EH (cell line): ENCODE results near the gene SNRPA1.

Experiments used
- DNase-seq: peaks from one replicate; pipeline ENCODE4 v3.0.0-alpha.2; 2015; ENCODE audit warnings: low read depth

SNRPA1 gene

DNA sequence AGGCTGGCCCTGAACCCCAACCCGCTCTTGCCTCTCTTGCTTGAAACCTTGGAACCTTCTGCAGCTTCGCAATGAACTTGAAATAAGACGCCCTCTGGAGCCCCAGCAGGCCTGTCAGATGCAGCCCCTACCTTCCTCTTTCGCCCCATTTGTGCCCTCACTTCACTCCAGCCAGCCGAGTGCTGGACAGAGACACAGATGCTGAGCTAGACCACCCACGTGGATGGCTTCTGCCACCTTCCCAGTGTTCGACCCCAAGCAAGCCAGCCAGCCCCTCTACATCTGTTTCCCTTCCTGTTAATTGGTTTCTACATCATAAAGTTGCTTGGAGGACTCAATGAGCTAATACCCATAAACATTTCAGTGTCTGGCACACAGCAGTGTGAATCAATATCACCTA, 23.8 kb upstream of the SNRPA1 start:
- no peak for DNase-seq

DNA sequence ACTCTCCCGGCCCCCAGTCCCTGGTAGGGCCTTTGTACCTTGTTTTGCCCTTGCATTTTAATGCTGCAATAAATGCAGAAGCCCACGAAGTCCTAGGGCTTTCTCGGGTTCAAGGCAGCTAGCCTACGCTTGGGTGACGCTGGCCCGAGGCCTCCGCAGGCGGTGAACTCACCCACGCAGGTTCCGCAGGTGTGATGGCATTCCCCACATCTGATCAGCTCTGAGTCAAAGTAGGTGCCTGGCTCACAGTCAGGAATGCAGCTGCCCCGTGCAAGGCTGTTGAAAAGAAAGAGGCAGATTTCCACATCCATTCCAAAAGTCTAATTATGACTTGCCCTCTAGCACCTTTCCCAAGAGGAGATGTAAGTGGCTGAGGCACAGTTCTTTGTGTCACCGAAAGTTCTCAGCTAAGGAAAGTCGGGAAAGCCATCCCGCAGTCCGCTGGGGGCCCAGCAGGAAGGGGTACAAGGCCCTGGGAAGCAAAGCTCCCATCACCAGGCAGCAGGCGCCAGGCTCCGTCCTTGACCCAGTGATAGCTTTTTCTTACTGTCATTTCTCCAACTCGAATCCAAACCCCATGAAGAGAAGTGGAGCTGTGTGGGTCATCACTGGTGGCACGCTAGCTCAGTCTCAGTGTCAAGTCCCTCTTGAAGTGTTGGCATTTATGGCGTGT, 23.2 kb upstream of the SNRPA1 start:
- DNase-seq, result no peak

DNA sequence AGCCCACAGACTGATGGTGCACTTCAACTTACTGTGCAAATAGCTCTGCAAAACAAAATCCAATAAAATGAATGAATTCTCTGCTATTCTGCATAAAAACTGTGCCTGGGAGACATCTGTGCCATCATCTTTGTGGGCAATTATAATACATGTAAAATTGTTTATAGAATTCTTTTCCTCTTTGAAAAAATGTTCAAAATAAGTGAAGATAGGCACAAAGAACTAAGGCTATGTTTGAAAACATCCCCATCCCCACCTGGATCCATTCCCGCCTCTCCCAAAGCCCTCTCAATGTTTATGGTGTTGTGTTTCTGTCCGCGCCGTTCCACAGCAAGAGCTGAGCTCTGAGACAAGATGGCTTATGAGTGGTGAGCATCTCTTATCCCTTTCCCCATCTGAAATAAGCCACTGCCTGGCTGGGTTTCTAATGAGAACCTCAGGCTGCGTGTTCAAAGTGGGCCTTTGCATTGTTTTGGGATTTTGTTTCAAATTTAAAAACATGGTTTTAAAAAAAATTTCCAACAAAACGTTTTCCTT, 22.4 kb upstream of the SNRPA1 start:
- no peak for DNase-seq

DNA sequence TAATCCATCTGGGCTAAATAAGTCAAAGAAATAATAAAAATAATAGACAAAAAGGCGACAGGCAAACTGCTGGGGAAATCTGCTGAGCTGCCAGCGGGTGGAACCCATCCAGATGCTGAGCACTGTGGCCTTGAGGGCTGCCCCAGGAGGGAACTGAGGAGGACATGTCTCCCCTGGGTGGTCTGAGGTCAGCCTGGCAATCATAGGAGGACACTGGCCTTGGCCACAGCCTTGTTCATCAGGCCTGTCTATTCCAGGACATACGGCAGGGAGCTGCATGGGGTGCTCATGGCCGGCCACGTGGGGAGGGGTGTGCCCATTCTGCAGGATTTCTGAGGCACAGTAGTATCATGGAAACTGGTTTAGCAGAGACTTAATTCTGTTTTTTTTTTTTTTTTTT, 21.5 kb upstream of the SNRPA1 start:
- DNase-seq, result no peak

DNA sequence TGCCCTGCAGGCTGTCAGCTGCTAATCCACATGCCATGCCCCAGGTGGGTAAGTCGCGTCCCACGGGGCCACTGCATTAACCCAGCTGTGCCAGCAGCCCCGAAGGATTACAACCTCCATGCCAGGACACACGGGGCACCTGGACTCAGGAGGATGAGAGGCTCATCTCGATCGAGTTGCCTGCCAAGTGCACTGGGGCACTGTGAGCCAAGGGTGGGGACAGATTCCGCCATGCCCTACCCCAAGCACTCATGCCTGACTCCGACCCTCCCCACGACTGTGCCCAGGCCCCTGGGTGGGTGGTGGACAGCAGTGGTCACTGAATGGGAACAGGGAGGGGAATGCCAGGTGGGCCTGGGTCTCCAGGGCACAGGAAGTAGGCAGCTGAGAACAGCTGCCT, 20.7 kb upstream of the SNRPA1 start:
- DNase-seq, result no peak

DNA sequence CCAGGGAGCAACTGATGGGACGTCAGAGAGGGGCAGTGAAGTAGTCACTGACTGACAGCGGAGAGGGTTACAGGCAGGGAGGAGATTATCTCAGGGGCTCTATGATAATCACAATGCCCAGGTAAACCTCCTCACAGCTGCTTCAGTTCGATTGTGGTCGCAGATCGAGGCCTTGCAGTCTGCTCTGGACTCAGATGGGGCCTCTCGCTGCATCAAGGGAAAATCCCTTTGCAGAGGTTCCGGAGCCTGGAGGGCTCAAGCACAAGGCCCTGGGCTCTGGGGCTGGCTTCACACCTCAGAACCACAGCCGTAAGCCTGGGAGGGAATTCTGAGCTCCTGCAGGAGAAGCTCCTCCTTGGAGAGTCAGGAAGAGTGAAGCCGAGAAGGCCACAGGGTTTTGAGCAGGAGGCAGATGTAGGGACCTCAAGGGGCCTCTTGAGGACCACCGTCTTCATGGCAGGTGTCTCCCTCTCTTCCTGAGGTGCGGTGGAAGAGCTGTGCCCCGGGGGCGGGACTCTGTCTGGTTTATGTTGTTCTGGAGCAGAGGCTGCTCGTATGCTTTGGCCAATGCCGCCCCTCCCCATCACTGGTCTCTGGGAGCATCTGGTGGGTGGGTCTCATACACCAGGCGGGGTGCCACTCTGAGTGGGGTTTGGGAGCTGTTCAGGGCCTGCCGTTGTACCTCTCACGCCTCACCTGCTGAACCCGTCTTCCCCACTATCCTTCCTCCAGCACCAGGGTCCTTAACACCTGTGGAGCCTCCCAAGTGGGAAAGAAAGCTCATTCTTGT, 19.5 kb upstream of the SNRPA1 start:
- DNase-seq, result no peak

DNA sequence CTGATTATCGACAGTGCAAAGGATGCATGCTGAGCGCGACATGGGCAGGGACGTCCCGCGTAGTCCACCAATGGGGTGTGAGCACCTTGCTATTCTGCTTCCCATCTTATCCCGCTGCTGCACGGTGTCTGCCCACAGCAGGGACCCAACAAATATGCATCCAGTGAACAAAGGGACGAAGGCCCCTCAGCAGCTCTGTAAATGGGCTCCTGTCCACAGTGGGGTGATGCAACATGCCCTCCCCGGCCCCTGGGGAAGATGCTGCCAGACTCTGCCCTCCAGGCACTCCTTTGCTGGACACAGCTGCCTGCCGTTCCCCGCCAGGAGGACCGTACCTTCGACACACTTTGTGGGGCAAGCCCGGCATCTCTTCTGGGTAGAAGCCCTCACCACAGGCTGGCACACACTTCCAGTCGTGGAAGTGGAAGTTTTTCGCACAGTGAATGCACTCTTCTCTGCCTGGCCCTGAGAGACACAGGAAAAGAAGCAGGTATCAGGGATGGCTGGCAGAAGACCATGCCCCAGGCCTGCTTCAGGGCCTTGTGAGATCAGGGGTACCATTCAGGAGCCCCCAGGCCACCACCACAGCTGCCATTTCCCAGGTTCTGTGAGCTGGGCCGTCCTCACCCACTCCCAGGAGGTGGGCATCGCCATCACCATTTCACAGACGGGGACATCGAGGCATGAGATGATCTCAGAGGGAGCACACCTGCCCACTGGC, 18.2 kb upstream of the SNRPA1 start:
- no peak for DNase-seq

DNA sequence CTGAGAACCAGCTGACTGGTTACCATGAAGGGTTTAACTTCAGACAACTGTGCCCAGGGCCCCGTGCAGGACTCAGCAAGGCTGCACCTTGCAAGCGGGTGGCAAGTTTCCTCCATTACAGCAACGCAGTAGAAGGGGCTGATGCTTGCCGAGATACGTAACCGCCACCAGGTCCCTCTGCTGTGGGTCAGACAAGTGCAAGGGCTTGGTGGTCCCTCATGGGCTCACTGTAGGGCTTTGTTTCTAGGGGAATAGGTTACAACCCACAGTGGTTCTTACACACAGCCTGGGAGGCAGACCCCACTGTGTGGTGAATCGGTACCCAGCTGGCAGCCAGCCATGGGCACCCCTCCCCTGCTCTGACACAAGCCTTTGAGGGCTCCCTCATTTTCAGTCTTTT, 15.5 kb upstream of the SNRPA1 start:
- no peak for DNase-seq

DNA sequence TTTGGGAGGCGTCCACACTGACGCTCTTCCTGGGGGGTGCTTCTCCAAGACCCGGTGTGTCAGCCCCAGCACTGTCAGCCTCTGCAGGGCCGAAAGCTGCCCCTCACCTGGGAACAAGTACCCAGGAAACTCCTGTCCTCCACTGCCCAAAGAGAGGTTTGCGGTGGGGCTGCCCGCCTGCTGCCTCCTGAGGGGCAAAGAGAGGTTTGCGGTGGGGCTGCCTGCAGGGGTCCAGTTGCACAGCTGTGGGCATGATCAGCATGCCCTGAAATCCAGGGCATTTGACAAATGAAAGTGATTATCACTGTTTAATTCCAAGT, 15.1 kb upstream of the SNRPA1 start:
- no peak for DNase-seq

DNA sequence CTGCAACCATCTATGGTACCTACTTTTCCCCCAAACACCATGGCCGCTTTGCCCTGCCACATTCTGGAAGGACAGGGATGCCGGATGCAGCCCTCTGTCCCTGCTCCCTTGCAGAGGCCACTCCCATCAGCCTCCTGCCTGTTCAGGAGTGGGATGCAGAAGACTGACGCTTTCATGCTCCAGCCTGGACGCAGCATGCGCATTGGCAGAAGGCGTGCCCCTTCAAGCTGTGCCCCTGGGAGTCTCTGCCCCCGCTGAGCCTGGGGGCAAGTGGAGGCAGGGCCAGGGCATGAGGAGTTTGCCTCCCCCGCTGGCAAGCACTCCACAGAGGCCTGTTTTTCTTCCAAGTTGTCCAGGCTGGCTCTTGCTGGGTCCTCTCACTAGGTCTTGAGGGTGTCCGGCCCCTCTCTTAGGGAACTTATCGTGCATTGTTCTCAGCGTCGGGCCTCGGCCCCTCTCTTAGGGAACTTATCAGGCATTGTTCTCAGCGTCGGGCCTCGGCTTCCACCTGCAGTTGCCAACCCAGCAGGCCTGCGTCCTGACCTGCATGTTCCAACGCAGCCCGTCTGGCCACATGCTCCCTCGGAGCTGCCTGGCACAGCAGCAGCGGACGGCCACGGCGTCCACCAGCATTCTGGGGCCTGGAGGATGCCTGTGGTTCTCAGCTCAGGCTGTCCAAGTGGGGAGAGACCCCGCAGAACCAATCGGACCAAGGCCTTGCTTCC, 14.6 kb upstream of the SNRPA1 start:
- DNase-seq, result no peak

DNA sequence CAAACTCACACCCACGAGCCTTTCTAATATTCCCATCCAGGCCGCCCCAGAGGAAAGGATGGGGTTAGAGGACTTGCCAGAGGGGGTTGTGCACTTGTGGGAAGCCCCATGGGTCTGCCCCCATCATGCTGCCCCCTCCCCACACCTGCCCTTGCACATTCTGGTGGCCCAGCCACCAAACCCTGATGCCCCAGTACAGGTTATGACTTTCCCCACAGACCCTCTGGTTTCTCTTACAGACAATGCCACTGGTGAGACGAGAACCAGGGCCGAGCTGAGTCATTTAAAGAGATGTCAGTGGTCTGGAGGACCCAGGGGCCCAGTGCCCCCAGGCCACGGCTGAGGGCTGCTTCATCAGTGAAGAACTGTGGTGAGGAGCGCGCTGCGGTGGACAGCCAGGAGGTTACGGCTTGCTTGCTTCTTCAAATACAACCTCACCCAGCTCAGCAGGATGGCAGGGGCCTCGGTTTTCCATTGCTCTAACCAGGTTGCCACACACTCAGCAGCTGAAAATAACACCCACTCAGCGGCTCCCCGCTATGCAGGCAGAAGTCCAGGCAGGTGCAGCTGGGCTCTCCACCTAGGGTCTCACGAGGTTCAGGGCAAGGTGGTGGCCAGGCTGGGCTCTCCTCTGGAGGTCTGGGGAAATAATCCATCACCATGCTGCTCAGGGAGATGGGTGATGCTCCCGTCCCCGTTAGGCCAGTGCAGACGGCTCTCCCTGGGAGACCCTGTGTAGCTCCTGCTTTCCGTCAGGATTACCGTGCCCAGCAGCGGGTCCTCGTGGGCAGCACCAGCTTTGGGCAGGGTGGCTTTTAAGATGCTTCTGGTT, 13.8 kb upstream of the SNRPA1 start:
- no peak for DNase-seq

DNA sequence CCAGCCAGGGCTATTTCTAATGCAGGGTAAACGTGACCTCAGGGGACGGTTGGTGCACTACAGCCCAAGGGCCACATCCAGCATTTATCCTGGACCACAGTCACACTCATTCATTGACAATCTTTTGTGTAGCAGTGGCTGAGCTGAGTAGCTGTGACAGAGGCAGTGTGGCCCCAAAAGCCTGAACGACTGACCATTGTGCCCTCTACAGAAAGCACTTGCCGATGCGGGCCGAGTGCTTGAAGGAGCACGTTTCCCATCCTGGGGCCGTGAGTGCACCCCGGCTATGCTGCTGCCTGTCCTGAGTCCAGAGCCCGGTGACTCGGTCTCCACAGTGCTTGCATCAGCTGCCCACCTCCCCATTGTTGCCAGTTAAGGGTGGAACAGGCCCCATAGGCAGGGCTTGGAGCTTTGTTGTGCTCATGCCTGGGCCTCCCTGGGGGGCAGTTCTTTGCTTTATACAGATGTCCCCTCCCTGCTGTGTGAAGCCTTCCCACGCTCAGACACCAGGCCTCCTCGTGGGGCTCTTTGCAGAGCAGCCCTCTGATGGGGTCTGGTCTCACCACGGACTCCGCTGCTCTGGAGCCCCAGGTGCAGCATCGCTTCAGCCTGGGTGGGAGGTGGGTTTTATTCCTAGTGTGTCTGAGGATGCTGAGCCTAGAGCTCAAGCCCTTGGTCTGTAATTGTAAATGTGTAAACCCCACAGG, 13.0 kb upstream of the SNRPA1 start:
- DNase-seq, result no peak

DNA sequence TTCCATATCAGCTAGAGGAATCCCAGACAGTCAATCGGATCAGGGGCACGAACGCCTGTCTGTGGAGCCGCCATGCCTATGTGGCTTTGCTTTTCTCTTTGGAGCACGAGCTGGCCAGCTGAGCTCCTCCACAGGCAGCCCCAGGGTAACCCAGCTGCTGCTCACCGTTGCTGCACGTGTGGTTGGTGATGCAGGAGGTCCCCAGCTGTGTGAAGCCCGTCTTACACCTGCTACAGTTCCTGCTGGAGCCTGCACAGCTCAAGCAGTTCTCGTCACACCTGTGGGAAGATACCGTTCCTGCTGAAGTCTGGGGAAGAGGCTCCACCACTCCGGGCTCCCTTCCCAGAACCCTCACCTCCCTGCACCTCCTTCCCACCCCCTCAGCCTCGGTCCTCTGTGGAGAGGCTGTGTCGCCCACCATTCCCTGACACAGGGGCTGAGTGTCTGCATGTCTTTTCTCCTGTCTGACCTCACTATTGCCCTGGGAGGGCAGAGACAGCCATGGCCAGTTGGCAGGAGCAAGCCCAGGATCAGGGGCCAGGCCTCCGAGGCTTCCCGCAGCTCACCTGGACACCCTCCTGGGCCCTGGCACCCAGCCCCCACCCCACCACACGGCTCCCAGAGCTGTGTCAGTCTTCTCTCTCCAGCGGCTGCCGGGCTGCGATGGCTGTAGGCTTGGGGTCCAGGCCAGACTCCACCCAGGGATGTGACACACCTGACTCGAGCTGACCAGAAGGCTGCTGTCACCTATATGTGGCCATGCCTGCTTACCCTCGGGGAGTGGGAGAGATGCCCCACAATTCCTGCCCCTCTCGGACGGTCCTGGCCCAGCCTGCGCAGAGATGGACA, 12.2 kb upstream of the SNRPA1 start:
- no peak for DNase-seq

DNA sequence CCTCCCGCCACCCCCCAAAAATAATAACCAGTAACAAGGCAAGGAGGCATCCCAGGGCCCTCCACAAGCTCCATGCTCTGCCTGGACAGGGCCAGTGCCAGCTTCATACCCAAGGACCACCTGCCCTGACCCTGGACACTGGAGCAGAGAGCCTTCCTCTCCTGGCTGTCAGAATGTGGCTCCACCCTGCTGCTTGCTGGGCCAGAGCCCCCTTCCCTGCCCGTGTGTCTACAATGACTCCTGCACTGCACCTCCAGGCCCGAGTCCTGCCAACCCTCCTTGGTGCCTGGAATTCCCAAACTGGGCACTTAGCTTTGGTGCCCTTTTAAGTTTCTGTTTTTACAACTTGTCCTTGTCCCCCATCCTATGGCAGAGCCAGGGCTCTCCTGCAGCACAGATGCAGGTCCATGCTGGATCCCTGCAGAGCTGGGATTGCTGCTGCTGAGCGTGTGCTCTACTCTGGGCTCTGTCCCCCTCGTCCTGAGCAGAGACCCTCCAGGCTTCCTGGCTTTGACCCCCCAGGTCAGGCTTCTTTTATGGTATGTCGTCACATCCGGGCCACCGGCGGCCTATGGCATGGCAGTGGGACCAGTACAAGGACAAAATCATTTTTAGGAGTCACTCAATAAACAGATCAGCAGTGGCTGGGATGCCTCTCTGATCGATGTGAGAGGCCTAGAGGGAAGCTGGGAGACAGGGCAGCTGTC, 11.4 kb upstream of the SNRPA1 start:
- no peak for DNase-seq

DNA sequence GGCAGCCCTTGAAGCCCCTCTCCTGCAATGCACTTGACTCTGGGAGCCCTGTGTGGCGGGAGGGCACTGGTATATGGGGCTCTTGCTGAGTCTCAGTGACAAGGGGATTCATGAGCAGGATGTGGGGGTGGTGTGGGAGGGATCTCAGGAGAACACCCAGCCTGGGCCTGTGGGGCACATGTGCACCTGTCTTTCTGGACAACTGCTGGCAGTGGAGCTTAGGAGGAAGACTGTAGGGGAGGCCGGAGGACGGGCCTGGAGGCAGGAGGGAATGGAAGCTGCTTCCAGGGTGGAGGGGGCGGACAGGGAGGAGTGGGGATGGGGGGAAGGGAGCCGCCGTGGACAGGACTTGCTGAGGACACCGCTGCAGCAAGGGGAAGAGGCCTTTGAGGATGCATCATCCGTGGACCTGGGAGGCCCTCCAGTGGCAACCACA, 10.8 kb upstream of the SNRPA1 start:
- no peak for DNase-seq

DNA sequence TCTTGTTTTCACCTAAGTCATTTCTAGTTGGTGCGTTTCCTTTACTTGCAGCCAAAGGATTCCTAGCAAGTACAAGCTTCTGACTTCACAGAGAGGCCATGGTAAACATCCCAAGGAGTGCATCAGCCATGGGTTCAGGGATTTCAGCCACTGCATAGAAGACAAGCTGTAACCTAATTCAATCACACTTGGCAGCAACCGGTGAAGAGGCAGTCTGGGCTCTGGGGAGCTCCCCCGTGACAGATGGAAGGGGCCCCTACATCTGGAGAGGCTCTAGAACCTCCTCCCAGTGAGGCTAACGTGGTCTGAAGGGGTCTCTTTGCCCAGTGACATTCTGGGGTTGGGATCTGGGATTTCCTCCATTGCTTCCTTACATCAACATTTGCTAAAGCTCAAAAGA, 8.4 kb upstream of the SNRPA1 start:
- no peak for DNase-seq

DNA sequence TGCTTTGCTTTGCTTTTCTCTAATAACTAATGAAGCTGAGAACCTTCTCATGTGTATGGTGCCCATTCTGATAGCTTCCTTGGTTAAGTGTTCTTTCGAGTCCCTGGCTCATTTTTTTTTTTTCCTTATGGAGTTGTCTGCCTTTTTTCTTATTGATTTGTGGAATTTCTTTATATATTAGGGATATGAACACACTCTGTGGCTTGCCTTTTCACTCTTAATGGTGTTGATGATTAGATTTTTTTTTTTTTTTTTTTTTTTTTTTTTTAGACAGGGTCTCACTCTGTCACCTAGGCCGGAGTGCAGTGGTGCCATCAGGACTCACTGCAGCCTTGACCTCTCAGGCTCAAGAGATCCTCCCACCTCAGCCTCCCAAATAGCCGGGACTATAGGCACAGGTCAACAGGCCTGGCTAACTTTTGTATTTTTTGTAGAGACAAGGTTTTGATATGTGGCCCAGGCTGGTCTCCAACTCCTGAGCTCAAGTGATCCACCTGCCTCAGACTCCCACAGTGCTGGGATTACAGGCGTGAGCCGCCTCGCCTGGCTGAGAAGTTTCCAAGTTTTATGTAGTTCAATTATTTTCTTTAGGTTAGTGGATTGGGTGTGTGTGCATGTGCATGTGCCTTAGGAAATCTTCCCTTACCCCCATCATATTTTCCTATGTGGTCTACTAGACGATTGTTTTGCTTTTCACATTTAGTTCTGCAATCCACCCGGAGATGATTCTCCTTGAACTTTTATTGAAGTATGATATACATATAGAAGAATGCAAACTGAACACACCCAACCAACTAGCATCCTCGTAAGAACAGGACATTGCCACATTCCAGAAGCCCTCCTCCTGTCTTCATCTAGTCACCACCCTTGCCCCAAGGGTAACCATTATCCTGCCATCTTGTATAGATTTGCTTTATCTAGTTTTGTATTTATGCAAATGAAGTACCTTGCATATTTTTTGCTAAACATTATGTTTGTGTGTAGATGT, 1.7 kb upstream of the SNRPA1 start:
- peak; percentile 68 for DNase-seq

DNA sequence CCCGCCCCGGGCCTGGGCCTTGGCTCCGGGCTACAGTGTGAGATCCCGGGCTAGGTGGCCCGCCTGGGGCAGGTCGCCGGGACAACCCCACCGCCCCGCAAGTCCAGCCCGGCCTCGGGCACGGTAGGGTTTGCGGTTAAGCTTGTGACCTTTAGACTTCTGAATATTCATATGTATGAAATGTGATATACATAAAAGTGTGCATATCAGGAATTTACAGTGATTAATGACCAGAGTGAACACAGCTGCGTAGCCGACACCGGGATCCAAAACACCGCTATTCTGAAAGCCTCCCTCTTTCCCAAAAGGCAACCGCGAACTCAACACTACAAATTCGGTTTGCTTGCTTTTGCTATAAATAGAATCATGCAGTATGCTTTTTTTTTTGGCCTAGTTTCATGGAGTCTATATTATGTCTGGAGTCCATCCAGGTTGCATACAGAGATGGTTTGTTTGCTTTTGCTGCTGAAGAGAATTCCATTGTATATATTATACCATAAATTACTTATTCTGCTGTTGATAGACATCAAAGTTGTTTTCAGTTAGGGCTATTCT, 636 bp upstream of the SNRPA1 start:
- DNase-seq, result peak; percentile 65
